ENCODE results near the gene ETV6. TPM values are rescaled to one million over a fixed set of nuclear protein-coding genes. Genes with fewer than 3 reads are reported as not detected.
A peak's percentile ranks its signal among the peaks of the same experiment; 100 is the strongest.

The ETV6 gene
- total and polyA plus RNA-seq, 12 donors: 2.7 to 33.5 (median 15.2) TPM

GRCh38 chr12:11753150-11753499, 103.7 kb downstream of the ETV6 start:
- peaks cover 0 to 42% (median 0%) of the 10 kb centered on the region in 9 donors for H3K36me3 ChIP-seq
- 71 to 83% methylated on average over 2 of the region's 2 CpGs for WGBS, 2 donors
- no peak for DNase-seq
- intact Hi-C loops (cut with DNase I): loop anchor here in 3 of 10 donors (10.0 kb wide), 2 partner anchors 88 to 98 kb away; no protein-coding TSS in a partner anchor
- no peak for ATAC-seq
- H3K27me3 ChIP-seq: no peaks in the 10 kb centered on the region
- no peak overlapping the region for H3K4me3 ChIP-seq
- H3K9me3 ChIP-seq: no peaks in the 10 kb centered on the region
- peak overlapping the region in 7 of 10 donors; percentile 5 to 92 (median 87) for H3K27ac ChIP-seq
- H3K4me1 ChIP-seq: peaks cover 10 to 89% (median 51%) of the 10 kb centered on the region in 9 donors
- TF ChIP-seq CTCF (IDR thresholded peaks at IDR 0.05): no peak

DNA sequence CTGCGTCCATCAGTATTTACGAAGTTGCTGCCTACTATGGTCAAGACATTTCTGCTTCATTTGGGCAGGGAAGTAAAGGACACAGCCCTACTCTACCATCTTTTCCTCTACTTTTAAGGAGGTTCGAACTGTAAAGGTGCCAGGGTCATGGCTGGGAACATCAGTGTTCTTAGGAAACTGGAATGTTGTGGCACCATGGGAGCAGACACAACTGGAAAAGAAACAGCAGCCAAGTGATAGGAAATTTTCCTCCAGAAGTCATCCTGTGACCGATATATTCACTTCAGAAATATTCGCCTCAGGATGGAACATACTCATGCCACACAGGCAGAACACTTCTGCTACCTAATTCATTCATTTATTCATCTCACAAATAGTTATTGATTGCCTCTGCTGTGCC, 104.4 kb downstream of the ETV6 start:
- intact Hi-C loops (cut with DNase I): loop anchor here in 4 of 10 donors (2.0 to 10.0 kb wide), 3 partner anchors 89 to 103 kb away; no protein-coding TSS in a partner anchor
- 66 to 68% methylated on average over 5 of the region's 5 CpGs for WGBS, 2 donors
- DNase-seq: no peak
- Histone ChIP-seq H3K4me3 (no peak overlapping the region), H3K9me3 (no peaks in the 10 kb centered on the region), H3K27ac (peak overlapping the region in 6 of 10 donors; percentile 5 to 92 (median 88)), H3K27me3 (no peaks in the 10 kb centered on the region), H3K36me3 (peaks cover 0 to 42% (median 0%) of the 10 kb centered on the region in 9 donors), H3K4me1 (peaks cover 13 to 89% (median 57%) of the 10 kb centered on the region in 9 donors)
- TF ChIP-seq CTCF (IDR thresholded peaks at IDR 0.05): no peak
- peak in 2 of 8 donors; percentile 20 to 41 for ATAC-seq

GRCh38 chr12:11754256-11754655, 104.8 kb downstream of the ETV6 start:
- H3K9me3 ChIP-seq: no peaks in the 10 kb centered on the region
- intact Hi-C loops (cut with DNase I): loop anchor here in 4 of 10 donors (2.0 to 10.0 kb wide), 3 partner anchors 89 to 103 kb away; no protein-coding TSS in a partner anchor
- H3K27me3 ChIP-seq: no peaks in the 10 kb centered on the region
- peaks cover 0 to 42% (median 0%) of the 10 kb centered on the region in 9 donors for H3K36me3 ChIP-seq
- DNase-seq (no peak), ATAC-seq (no peak)
- H3K4me3 ChIP-seq: no peak overlapping the region
- whole genome bisulfite sequencing, 2 donors: 73 to 76% methylated on average over 4 of the region's 4 CpGs
- peaks cover 13 to 91% (median 62%) of the 10 kb centered on the region in 9 donors for H3K4me1 ChIP-seq
- no peak for TF ChIP-seq CTCF (IDR thresholded peaks at IDR 0.05)
- peak overlapping the region in 4 of 10 donors; percentile 34 to 92 (median 90) for H3K27ac ChIP-seq

GRCh38 chr12:11755302-11755930, 105.9 kb downstream of the ETV6 start:
- intact Hi-C loops (cut with DNase I): loop anchor here in 7 of 10 donors (2.0 to 10.0 kb wide), 6 partner anchors 38 to 107 kb away; no protein-coding TSS in a partner anchor
- WGBS, 2 donors: 30 to 39% methylated on average over 5 of the region's 5 CpGs
- ATAC-seq: peak in 2 of 8 donors; percentile 6
- H3K4me3 ChIP-seq: no peak overlapping the region
- H3K27ac ChIP-seq: peak overlapping the region; percentile 1 to 92 (median 77)
- H3K36me3 ChIP-seq: peaks cover 0 to 49% (median 0%) of the 10 kb centered on the region in 9 donors
- H3K27me3 ChIP-seq: no peaks in the 10 kb centered on the region
- no peaks in the 10 kb centered on the region for H3K9me3 ChIP-seq
- no peak for TF ChIP-seq CTCF (IDR thresholded peaks at IDR 0.05)
- peaks cover 13 to 90% (median 67%) of the 10 kb centered on the region in 9 donors for H3K4me1 ChIP-seq
- no peak for DNase-seq
